DND-41 (cell line): ENCODE results near the gene CLPTM1L.

Experiments
- ATAC-seq: fragments of 200-7000 bp; cut with Tn5 transposase; 3 replicates; pipeline ENCODE4 v1.9.1; 2021; ENCODE audit warnings: low read depth; ENCODE audit not compliant: insufficient read depth
- DNase-seq: peaks from one replicate; pipeline ENCODE4 v3.0.0-alpha.2; 2020
- H2AFZ ChIP-seq: 2 replicates; pipeline ENCODE4 v1.6.0; 2012; ENCODE audit warnings: low read depth, low read length
- H3K27ac ChIP-seq: 2 replicates; pipeline ENCODE4 v1.5.1; 2012; ENCODE audit warnings: low read length, inconsistent platforms
- H3K27me3 ChIP-seq: fragments of 200-600 bp; sonication (generic); 2 replicates; pipeline ENCODE4 v1.6.0; 2012; ENCODE audit warnings: low read length, mild to moderate bottlenecking, inconsistent platforms; ENCODE audit not compliant: insufficient read depth, poor library complexity
- H3K36me3 ChIP-seq: 2 replicates; pipeline ENCODE4 v1.5.1; 2012; ENCODE audit warnings: low read length, inconsistent platforms; ENCODE audit not compliant: insufficient read depth
- H3K4me1 ChIP-seq: 2 replicates; pipeline ENCODE4 v1.5.1; 2012; ENCODE audit warnings: mild to moderate bottlenecking, low read length; ENCODE audit not compliant: insufficient read depth
- H3K4me2 ChIP-seq: 2 replicates; pipeline ENCODE4 v1.6.0; 2012; ENCODE audit warnings: mild to moderate bottlenecking, moderate library complexity, low read length, inconsistent platforms; ENCODE audit not compliant: insufficient read depth
- H3K4me3 ChIP-seq, 2 experiments: fragments of 200-600 bp in 1 of 2; shearing (Covaris generic) in 1 of 2; 2 replicates each; pipeline ENCODE4 v1.5.1; 2012 to 2016; ENCODE audit warnings: inconsistent platforms in 2 of 2, low read length in 2 of 2, mild to moderate bottlenecking in 2 of 2, low read depth in 1 of 2, moderate library complexity in 1 of 2
- H3K79me2 ChIP-seq: 2 replicates; pipeline ENCODE4 v1.6.0; 2012; ENCODE audit warnings: low read length, inconsistent platforms; ENCODE audit not compliant: insufficient read depth
- H3K9ac ChIP-seq: 2 replicates; pipeline ENCODE4 v1.6.0; 2012; ENCODE audit warnings: low read depth, mild to moderate bottlenecking, inconsistent platforms, low read length, moderate library complexity
- H3K9me3 ChIP-seq: 2 replicates; pipeline ENCODE4 v1.5.1; 2012; ENCODE audit warnings: low read length, moderate library complexity, mild to moderate bottlenecking, inconsistent platforms; ENCODE audit not compliant: insufficient read depth, severe bottlenecking
- H4K20me1 ChIP-seq: 2 replicates; pipeline ENCODE4 v1.6.0; 2012; ENCODE audit warnings: low read length; ENCODE audit not compliant: insufficient read depth
- EZH2 ChIP-seq: IDR thresholded peaks from 3 replicates; pipeline ENCODE4 v1.6.1; 2012; ENCODE audit warnings: borderline replicate concordance, low read depth, mild to moderate bottlenecking, moderate library complexity, low read length, inconsistent platforms; ENCODE audit not compliant: severe bottlenecking
- TF ChIP-seq, protein P1 (sequence below): IDR thresholded peaks from 2 replicates; pipeline ENCODE4 v1.5.1; 2012; ENCODE audit warnings: borderline replicate concordance, low read length, moderate library complexity, mild to moderate bottlenecking; ENCODE audit not compliant: poor library complexity, severe bottlenecking; ENCODE audit errors: extremely low read depth

The CLPTM1L gene

DNA sequence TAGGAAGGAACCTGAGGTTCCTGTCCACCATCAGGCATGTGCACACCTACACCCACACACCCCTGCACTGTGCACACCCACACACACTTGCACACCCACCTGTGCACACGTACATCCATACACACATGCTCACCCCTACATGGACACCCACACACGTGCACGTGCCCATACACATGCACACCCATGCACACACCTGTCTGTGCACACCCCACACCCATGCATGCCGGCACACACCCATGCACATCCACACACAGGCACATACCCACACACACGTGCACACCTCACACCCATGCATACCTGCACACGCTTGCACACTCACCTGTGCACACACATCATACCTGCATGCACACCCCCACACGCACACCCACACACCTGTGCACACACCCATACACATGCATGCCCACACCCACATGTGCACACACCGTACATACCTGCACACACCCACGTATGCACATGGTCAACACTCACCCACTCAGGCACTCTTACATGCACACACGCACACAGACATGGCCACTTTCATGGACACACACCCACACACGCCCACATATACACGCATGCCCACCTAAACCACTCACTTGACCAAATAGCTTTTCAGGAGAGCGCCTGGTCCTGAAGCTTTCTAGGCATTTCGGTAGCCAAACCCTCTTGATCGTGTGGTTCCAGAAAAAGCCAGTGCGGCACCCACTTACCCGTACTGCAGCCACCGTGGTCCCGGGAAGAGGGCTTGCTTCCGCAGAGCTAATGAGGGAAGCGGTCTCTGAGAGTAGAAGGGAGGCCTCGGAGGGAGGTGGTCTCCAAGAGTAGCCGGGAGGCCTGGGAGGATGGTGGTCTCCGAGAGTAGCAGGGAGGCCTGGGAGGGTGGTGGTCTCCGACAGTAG, 36.7 kb upstream of the CLPTM1L start:
- Histone ChIP-seq H3K36me3 (no peaks in the 10 kb centered on the region), H3K4me3 (no peak overlapping the region), H3K9ac (no peak overlapping the region), H4K20me1 (no peaks in the 10 kb centered on the region), H3K27ac (no peak overlapping the region), H3K4me1 (peaks cover 14% of the 10 kb centered on the region), H3K27me3 (peaks cover 2% of the 10 kb centered on the region), H3K79me2 (no peaks in the 10 kb centered on the region), H3K4me2 (no peak overlapping the region), H2AFZ (no peak overlapping the region), H3K9me3 (no peaks in the 10 kb centered on the region)
- no peak for ATAC-seq
- DNase-seq = no peak
- TF ChIP-seq EZH2 = no peak
- TF ChIP-seq, protein P1, sequence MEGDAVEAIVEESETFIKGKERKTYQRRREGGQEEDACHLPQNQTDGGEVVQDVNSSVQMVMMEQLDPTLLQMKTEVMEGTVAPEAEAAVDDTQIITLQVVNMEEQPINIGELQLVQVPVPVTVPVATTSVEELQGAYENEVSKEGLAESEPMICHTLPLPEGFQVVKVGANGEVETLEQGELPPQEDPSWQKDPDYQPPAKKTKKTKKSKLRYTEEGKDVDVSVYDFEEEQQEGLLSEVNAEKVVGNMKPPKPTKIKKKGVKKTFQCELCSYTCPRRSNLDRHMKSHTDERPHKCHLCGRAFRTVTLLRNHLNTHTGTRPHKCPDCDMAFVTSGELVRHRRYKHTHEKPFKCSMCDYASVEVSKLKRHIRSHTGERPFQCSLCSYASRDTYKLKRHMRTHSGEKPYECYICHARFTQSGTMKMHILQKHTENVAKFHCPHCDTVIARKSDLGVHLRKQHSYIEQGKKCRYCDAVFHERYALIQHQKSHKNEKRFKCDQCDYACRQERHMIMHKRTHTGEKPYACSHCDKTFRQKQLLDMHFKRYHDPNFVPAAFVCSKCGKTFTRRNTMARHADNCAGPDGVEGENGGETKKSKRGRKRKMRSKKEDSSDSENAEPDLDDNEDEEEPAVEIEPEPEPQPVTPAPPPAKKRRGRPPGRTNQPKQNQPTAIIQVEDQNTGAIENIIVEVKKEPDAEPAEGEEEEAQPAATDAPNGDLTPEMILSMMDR = no peak

DNA sequence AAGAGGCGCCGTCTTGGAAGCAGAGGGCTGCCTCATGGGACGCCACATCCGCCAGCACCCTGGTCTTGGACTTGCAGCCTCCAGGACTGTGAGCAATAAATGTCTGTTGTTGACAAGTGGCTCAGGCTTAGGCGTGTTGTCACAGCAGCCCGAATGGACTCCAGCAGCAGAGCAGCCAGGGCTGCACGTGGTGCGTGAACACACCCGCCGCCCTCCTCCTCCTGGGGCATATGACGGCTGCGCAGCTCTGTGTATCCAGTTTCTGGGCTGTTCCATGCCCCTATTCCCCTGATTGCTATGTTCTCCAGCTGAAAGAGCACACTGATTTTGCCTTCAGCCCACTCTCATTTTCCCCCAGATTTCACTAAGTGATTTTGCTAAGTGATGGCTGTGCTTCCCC, 36.0 kb upstream of the CLPTM1L start:
- TF ChIP-seq, protein P1 = no peak
- TF ChIP-seq EZH2 = no peak
- H3K36me3 ChIP-seq = no peaks in the 10 kb centered on the region
- H3K4me1 ChIP-seq = peaks cover 9% of the 10 kb centered on the region
- H4K20me1 ChIP-seq = no peaks in the 10 kb centered on the region
- H3K27me3 ChIP-seq = no peaks in the 10 kb centered on the region
- H3K9me3 ChIP-seq = no peaks in the 10 kb centered on the region
- no peak overlapping the region for H3K4me3 ChIP-seq
- H3K4me2 ChIP-seq = no peak overlapping the region
- H3K9ac ChIP-seq = no peak overlapping the region
- H2AFZ ChIP-seq = no peak overlapping the region
- H3K27ac ChIP-seq = no peak overlapping the region
- H3K79me2 ChIP-seq = no peaks in the 10 kb centered on the region
- DNase-seq = no peak
- no peak for ATAC-seq

DNA sequence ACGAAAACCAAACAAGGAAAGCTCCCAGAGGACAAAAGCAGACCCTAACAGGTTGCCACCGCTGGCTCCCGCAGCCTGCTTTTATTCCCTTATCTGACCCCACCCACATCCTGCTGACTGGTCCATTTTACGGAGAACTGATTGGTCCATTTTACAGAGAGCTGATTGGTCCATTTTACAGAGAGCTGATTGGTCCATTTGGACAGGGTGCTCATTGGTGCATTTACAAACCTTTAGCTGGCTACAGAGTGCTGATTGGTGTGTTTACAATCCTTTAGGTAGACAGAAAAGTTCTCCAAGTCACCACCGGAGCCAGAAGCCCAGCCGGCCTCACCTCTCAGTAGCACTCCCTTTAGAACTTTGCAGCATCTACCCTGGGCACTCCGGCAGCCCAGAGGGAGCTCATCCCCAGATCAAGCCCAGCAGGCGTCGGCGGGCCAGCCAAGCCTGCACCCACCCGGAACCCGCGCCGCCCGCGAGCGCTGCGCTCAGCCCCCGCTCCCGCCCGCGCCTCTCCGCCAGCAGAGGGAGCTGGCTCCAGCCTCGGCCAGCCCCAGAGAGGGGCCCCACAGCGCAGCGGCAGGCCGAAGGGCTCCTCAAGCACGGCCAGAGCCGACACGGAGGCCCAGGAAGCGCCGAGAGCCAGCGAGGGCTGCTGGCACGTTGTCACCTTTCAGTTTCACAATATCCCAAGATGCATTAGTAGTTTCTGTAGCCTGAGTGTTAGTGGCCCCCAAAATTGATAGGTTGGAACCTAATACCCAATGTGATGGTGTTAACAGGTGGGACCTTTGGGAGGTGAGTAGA, 35.3 kb upstream of the CLPTM1L start:
- no peak for TF ChIP-seq EZH2
- TF ChIP-seq, protein P1 = peak; percentile 16
- DNase-seq (no peak), ATAC-seq (no peak)
- H3K9ac ChIP-seq = no peak overlapping the region
- H4K20me1 ChIP-seq = no peaks in the 10 kb centered on the region
- no peak overlapping the region for H3K4me2 ChIP-seq
- peaks cover 2% of the 10 kb centered on the region for H3K4me1 ChIP-seq
- no peaks in the 10 kb centered on the region for H3K27me3 ChIP-seq
- H3K9me3 ChIP-seq = no peaks in the 10 kb centered on the region
- H3K4me3 ChIP-seq = no peak overlapping the region
- H3K79me2 ChIP-seq = no peaks in the 10 kb centered on the region
- no peaks in the 10 kb centered on the region for H3K36me3 ChIP-seq
- H2AFZ ChIP-seq = no peak overlapping the region
- H3K27ac ChIP-seq = no peak overlapping the region
